ENCODE measurements around the gene ZNF700.
"Not testable (repeated sequence)": the region's sequence is repeated elsewhere in the genome, so short reads cannot be mapped to it uniquely, and the experiment has no call there.

The ZNF700 gene

DNA sequence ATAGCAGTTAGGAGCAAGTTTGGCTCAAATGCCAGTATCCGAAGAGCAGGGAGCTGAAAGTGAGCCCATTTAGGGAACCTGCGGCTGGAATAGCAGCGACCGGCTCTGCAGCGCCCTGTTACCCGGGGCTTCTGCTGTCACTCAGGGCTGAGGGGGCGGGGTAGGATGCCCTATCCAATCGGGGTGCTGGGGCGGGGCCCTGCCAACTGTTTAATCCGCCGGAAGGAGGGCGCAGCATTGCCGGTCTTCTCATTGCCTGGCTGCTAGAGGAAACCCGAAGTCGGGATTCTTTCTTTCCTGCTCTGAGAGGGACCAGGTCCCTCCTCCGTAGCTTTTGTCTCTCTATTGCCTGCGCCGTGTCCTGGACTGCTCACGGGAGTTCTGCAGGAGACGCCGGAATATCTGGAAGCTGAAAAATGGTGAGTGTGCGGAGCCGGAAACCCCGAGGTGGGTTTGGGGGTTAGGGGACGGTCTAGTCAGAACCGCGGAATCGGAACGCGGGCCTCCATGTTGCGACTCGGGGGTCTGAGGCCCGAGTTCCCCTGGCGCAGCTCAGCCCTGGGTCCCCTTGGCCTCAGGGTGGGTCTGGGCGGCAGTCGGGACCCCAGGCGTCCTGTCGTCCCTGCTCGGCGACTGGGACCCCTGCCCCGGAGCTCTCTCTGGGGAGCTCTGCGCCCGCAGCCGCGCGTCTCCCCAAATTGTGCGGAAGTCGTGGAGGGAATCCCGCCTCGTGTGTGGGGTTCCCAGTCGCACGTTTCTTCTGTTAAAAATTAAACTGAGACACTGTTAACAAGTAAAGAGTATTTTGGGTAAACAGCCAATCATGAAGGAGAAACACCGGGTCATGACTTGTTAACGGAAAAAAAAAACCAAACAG is 62.7 kb downstream of the ZNF700 start:
- peak; percentile 18 to 96 (median 82) for DNase-seq

DNA sequence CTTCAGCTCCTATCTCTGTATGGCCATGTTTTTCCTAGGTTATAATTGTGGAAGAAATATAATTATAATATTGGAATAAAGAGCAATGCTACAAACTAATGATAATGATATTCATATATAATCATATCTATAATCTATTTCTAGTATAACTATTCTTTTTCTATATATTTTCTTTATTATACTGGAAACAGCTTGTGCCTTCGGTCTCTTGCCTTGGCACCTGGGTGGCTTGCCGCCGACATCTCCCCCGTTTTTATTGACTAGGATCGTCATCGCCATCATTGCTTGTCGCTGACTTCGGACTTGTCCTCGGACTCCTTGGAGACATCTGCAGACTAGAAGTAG is 64.2 kb downstream of the ZNF700 start:
- no peak for DNase-seq

DNA sequence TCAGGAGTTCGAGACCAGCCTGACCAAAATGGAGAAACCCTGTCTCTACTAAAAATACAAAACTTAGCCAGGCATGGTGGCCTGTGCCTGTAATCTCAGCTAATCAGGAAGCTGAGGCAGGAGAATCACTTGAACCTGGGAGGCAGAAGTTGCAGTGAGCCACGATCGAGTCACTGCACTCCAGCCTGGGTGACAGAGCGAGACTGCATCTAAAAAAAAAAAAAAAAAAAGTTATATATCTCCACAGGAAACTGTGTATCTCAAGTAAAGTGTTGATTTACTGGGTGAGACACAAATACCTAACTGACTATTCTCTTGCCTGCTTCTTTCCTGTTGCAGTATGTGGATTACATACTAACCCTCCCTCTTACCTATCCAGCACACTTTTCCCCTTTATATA is 67.0 kb downstream of the ZNF700 start:
- not testable (repeated sequence) for DNase-seq

DNA sequence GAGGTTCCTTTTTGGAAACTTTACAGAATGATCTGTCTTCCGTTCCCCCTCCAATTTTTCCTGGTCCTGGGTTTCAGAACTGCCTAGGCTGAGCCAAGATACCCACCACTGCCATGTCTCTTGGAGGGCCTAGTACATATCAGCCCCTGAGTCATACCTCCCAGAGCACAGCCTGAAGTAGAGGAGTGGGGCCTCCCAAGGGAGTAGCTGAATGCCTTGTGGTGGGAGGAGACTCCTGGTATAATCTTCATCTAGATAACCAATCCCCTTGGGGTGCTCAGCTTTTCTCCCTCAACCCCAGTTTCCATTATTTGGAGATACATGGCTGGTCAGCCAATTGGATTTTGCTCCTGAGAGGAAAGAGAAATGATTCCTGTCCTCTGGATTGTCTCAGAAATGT is 70.3 kb downstream of the ZNF700 start:
- DNase-seq = no peak

Data from hypothalamus (tissue), 51 donors.